Thoracic aorta (tissue), 2 donors: Measurements from ENCODE around the gene CLCN4. TPM values are rescaled to one million over a fixed set of nuclear protein-coding genes. Genes with fewer than 3 reads are reported as not detected.

Experiments
- ATAC-seq: fragments of 150-250 bp; one replicate; pipeline ENCODE4 v1.8.0; 2017; ENCODE audit warnings: low read depth; ENCODE audit not compliant: insufficient number of reproducible peaks, low FRiP score
- DNase-seq: peaks from one replicate; pipeline ENCODE4 v3.0.0-alpha.2; 2020; ENCODE audit warnings: low spot score
- H3K27ac ChIP-seq, 2 donors: fragments of 200-600 bp; sonication (generic); 1 replicate in 1 of 2; 2 replicates in 1 of 2; pipeline ENCODE4 v1.5.1; 2016; ENCODE audit warnings: mild to moderate bottlenecking in 2 of 2, moderate library complexity in 2 of 2
- H3K27me3 ChIP-seq: fragments of 200-600 bp; sonication (generic); replicated peaks from 2 replicates; pipeline ENCODE4 v1.6.0; 2016; ENCODE audit warnings: mild to moderate bottlenecking; ENCODE audit not compliant: insufficient read depth
- H3K36me3 ChIP-seq: fragments of 200-600 bp; sonication (generic); one replicate; pipeline ENCODE4 v1.5.1; 2016
- H3K4me1 ChIP-seq, 2 donors: fragments of 200-600 bp; sonication (generic); 1 replicate in 1 of 2; 2 replicates in 1 of 2; pipeline versions ENCODE4 v1.5.1 to v1.6.0; 2016; ENCODE audit warnings: low read depth in 2 of 2, mild to moderate bottlenecking in 1 of 2; ENCODE audit not compliant: control insufficient read depth in 1 of 2
- H3K4me3 ChIP-seq: fragments of 200-600 bp; sonication (generic); 2 replicates; pipeline ENCODE4 v1.5.1; 2016; ENCODE audit warnings: mild to moderate bottlenecking
- H3K9me3 ChIP-seq: fragments of 200-600 bp; sonication (generic); 2 replicates; pipeline ENCODE4 v1.5.1; 2016
- total RNA-seq, 2 donors: library from RNA; depleted of rRNA; stranded (reverse); fragments of >200 nt; gene quantifications; one replicate each; pipeline versions ENCODE4 v1.1.0 to v1.2.3, GENCODE V29; 2016
- TF ChIP-seq, protein P1 (sequence below): fragments of 200-600 bp; sonication (generic); IDR thresholded peaks from one replicate; pipeline ENCODE4 v1.5.1; 2019; ENCODE audit warnings: antibody characterized with exemption

The CLCN4 gene
- total RNA-seq, 2 donors from 2014 or later, result 3.5 to 5.6 TPM

- no peaks in the 10 kb centered on the region for H3K36me3 ChIP-seq
- no peaks in the 10 kb centered on the region for H3K4me1 ChIP-seq
- no peak overlapping the region for H3K27ac ChIP-seq
- no peaks in the 10 kb centered on the region for H3K9me3 ChIP-seq
- TF ChIP-seq, protein P1, sequence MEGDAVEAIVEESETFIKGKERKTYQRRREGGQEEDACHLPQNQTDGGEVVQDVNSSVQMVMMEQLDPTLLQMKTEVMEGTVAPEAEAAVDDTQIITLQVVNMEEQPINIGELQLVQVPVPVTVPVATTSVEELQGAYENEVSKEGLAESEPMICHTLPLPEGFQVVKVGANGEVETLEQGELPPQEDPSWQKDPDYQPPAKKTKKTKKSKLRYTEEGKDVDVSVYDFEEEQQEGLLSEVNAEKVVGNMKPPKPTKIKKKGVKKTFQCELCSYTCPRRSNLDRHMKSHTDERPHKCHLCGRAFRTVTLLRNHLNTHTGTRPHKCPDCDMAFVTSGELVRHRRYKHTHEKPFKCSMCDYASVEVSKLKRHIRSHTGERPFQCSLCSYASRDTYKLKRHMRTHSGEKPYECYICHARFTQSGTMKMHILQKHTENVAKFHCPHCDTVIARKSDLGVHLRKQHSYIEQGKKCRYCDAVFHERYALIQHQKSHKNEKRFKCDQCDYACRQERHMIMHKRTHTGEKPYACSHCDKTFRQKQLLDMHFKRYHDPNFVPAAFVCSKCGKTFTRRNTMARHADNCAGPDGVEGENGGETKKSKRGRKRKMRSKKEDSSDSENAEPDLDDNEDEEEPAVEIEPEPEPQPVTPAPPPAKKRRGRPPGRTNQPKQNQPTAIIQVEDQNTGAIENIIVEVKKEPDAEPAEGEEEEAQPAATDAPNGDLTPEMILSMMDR, result no peak
- no peak overlapping the region for H3K4me3 ChIP-seq
- H3K27me3 ChIP-seq, result no peaks in the 10 kb centered on the region
- ATAC-seq (no peak), DNase-seq (no peak)
Observed at GRCh38 chrX:10169175-10169574, 12.4 kb downstream of the CLCN4 start.

DNA sequence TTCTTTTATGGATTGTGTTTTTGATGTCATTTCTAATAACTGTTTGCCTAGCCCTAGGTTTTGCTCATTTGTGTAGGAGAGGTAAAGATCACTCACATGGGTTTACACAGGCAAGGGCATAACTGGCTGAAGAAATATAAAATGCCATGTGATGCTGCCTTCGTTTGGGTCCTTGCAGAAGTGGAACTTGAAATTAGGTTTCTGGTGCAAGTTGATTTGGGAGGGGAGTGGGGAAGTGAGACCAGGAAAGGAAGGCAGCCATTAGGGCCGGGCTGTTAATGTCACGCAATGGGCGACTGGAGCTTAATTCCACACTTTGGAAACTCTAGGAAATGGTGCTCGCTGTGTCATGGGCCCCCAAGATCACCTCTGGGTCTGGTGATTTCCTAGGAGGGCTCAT lies 14.5 kb downstream of the CLCN4 start:
- TF ChIP-seq, protein P1, result no peak
- DNase-seq (no peak), ATAC-seq (no peak)
- Histone ChIP-seq H3K27me3 (no peaks in the 10 kb centered on the region), H3K4me3 (no peak overlapping the region), H3K9me3 (no peaks in the 10 kb centered on the region), H3K27ac (no peak overlapping the region), H3K4me1 (peaks cover 0 to 12% of the 10 kb centered on the region in 2 donors), H3K36me3 (no peaks in the 10 kb centered on the region)

- Histone ChIP-seq H3K36me3 (no peaks in the 10 kb centered on the region), H3K27ac (no peak overlapping the region), H3K4me1 (peaks cover 0 to 25% of the 10 kb centered on the region in 2 donors), H3K27me3 (no peaks in the 10 kb centered on the region), H3K4me3 (no peak overlapping the region), H3K9me3 (no peaks in the 10 kb centered on the region)
- ATAC-seq, result no peak
- DNase-seq, result no peak
- TF ChIP-seq, protein P1, result no peak
Observed at GRCh38 chrX:10172877-10173276, 16.1 kb downstream of the CLCN4 start.

GRCh38 chrX:10173331-10173900 lies 16.6 kb downstream of the CLCN4 start:
- H3K36me3 ChIP-seq, result no peaks in the 10 kb centered on the region
- TF ChIP-seq, protein P1, result no peak
- no peaks in the 10 kb centered on the region for H3K9me3 ChIP-seq
- ATAC-seq (no peak), DNase-seq (no peak)
- no peaks in the 10 kb centered on the region for H3K27me3 ChIP-seq
- H3K4me3 ChIP-seq, result no peak overlapping the region
- no peak overlapping the region for H3K27ac ChIP-seq
- peaks cover 0 to 26% of the 10 kb centered on the region in 2 donors for H3K4me1 ChIP-seq

- TF ChIP-seq, protein P1, result no peak
- DNase-seq (no peak), ATAC-seq (no peak)
- Histone ChIP-seq H3K4me1 (peaks cover 0 to 26% of the 10 kb centered on the region in 2 donors), H3K27ac (no peak overlapping the region), H3K36me3 (no peaks in the 10 kb centered on the region), H3K9me3 (no peaks in the 10 kb centered on the region), H3K4me3 (no peak overlapping the region), H3K27me3 (no peaks in the 10 kb centered on the region)
Observed at GRCh38 chrX:10174051-10174450, 17.3 kb downstream of the CLCN4 start.
